Liver (tissue), 9 donors: Measurements from ENCODE around the gene TP53AIP1. TPM values are rescaled to one million over a fixed set of nuclear protein-coding genes. Genes with fewer than 3 reads are reported as not detected.

ENCODE experiments used
- DNase-seq: peaks from one replicate; pipeline ENCODE4 v3.0.0-alpha.2; 2017; ENCODE audit warnings: low spot score
- H3K27ac ChIP-seq, 2 donors: one replicate each; pipeline ENCODE4 v1.7.0; 2013; ENCODE audit warnings: inconsistent platforms in 2 of 2, low read length in 2 of 2, control low read depth in 1 of 2, low read depth in 1 of 2, mild to moderate bottlenecking in 1 of 2
- H3K27me3 ChIP-seq, 4 donors: one replicate each; pipeline versions ENCODE4 v1.6.1 to v1.7.0; 2013; ENCODE audit warnings: low read length in 3 of 4, inconsistent platforms in 1 of 4, mild to moderate bottlenecking in 1 of 4, moderate library complexity in 1 of 4; ENCODE audit not compliant: control insufficient read depth in 4 of 4, insufficient read depth in 4 of 4
- H3K36me3 ChIP-seq, 4 donors: one replicate each; pipeline versions ENCODE4 v1.6.1 to v1.7.0; 2013; ENCODE audit warnings: low read length in 3 of 4, mild to moderate bottlenecking in 3 of 4, low read depth in 1 of 4, moderate library complexity in 1 of 4; ENCODE audit not compliant: control insufficient read depth in 4 of 4, insufficient read depth in 3 of 4
- H3K4me1 ChIP-seq, 4 donors: one replicate each; pipeline versions ENCODE4 v1.6.1 to v1.7.0; 2013; ENCODE audit warnings: low read length in 3 of 4, mild to moderate bottlenecking in 3 of 4, moderate library complexity in 1 of 4; ENCODE audit not compliant: control insufficient read depth in 4 of 4, insufficient read depth in 4 of 4
- H3K4me3 ChIP-seq, 3 donors: one replicate each; pipeline versions ENCODE4 v1.6.1 to v1.7.0; 2013; ENCODE audit warnings: low read length in 3 of 3, control low read depth in 1 of 3, low read depth in 1 of 3, mild to moderate bottlenecking in 1 of 3
- H3K9ac ChIP-seq, 2 donors: one replicate each; pipeline ENCODE4 v1.7.0; 2013; ENCODE audit warnings: low read length in 2 of 2, mild to moderate bottlenecking in 2 of 2, moderate library complexity in 2 of 2, control low read depth in 1 of 2, low read depth in 1 of 2
- H3K9me3 ChIP-seq, 4 donors: one replicate each; pipeline versions ENCODE4 v1.6.1 to v1.7.0; 2013; ENCODE audit warnings: low read length in 3 of 4; ENCODE audit not compliant: control insufficient read depth in 4 of 4
- CTCF ChIP-seq: fragments of 150-350 bp; IDR thresholded peaks from 2 replicates; pipeline ENCODE4 v1.5.1; 2017; ENCODE audit warnings: improper control_type of control experiment, low read depth, low read length; ENCODE audit not compliant: missing input control
- FOXA1 ChIP-seq: IDR thresholded peaks from 2 replicates; pipeline ENCODE4 v1.6.1; 2016; ENCODE audit warnings: antibody characterized with exemption
- FOXA2 ChIP-seq: IDR thresholded peaks from 2 replicates; pipeline ENCODE4 v1.6.1; 2016; ENCODE audit warnings: antibody characterized with exemption
- GABPA ChIP-seq, 2 donors: IDR thresholded peaks in 1 of 2; conservative IDR thresholded peaks in 1 of 2; 2 replicates each; pipeline ENCODE4 v1.6.1; 2016; ENCODE audit warnings: antibody characterized with exemption in 2 of 2, mild to moderate bottlenecking in 1 of 2, moderate library complexity in 1 of 2
- HNF4A ChIP-seq, 2 donors: conservative IDR thresholded peaks; 2 replicates each; pipeline ENCODE4 v1.6.1; 2016; ENCODE audit warnings: antibody characterized with exemption in 2 of 2, mild to moderate bottlenecking in 2 of 2
- HNF4G ChIP-seq: IDR thresholded peaks from 2 replicates; pipeline ENCODE4 v1.6.1; 2016; ENCODE audit warnings: antibody characterized with exemption
- NR2F2 ChIP-seq: IDR thresholded peaks from 2 replicates; pipeline ENCODE4 v1.6.1; 2016; ENCODE audit warnings: antibody characterized with exemption
- RAD21 ChIP-seq, 2 donors: IDR thresholded peaks; 2 replicates each; pipeline ENCODE4 v1.6.1; 2016; ENCODE audit warnings: antibody characterized with exemption in 2 of 2, mild to moderate bottlenecking in 2 of 2
- RXRA ChIP-seq, 2 donors: IDR thresholded peaks; 2 replicates each; pipeline ENCODE4 v1.6.1; 2017 to 2018; ENCODE audit warnings: antibody characterized with exemption in 2 of 2, mild to moderate bottlenecking in 1 of 2
- YY1 ChIP-seq: IDR thresholded peaks from 2 replicates; pipeline ENCODE4 v1.6.1; 2016; ENCODE audit warnings: antibody characterized with exemption, mild to moderate bottlenecking
- ZBTB33 ChIP-seq: IDR thresholded peaks from 2 replicates; pipeline ENCODE4 v1.6.1; 2016; ENCODE audit warnings: antibody characterized with exemption
- WGBS: extraction: QIAGEN DNeasy Blood & Tissue Kit; methylation state at CpG from one replicate; pipeline ENCODE4 v1.1.7; 2013; 5-methylcytosine and 5-hydroxymethylcytosine counted together
- polyA plus RNA-seq, 2 donors: library from polyadenylated mRNA; stranded (reverse) in 1 of 2; unstranded in 1 of 2; fragments of 200-250 nt in 1 of 2; fragments of >200 nt in 1 of 2; fragmentation: Nextera tagmentation in 1 of 2; extraction: Ambion mirVana in 1 of 2; gene quantifications; one replicate each; pipeline versions ENCODE4 v1.2.1 to v1.2.3, GENCODE V29; 2013 to 2015
- total RNA-seq, 2 donors: library from RNA; depleted of rRNA; stranded (reverse); fragments of >200 nt; gene quantifications; one replicate each; pipeline ENCODE4 v1.2.3, GENCODE V29; 2014
- TF ChIP-seq, protein P1 (sequence below): IDR thresholded peaks from 2 replicates; pipeline ENCODE4 v1.6.1; 2016; ENCODE audit warnings: antibody characterized with exemption, mild to moderate bottlenecking
- TF ChIP-seq, protein P2 (sequence below): IDR thresholded peaks from 2 replicates; pipeline ENCODE4 v1.6.1; 2016; ENCODE audit warnings: antibody characterized with exemption
- donor health status: healthy.
- donor health status: healthy.
- donor health status: healthy.
- donor health status: healthy.
- donor health status: healthy.

TP53AIP1 gene
- total and polyA plus RNA-seq, 4 donors: 0.08 TPM; not detected in 3

GRCh38 chr11:128905345-128906184 is 37.1 kb downstream of the TP53AIP1 start:
- TF ChIP-seq RAD21 (IDR thresholded peaks at IDR 0.05) (peak; percentile 48 to 57), FOXA1 (no peak), GABPA (IDR thresholded peaks at IDR 0.05 in 1 of 2, conservative IDR thresholded peaks at IDR 0.05 in 1 of 2) (no peak), NR2F2 (no peak), ZBTB33 (no peak), FOXA2 (no peak), HNF4G (no peak), CTCF (peak; percentile 45), RXRA (IDR thresholded peaks at IDR 0.05) (no peak)
- TF ChIP-seq, protein P1, sequence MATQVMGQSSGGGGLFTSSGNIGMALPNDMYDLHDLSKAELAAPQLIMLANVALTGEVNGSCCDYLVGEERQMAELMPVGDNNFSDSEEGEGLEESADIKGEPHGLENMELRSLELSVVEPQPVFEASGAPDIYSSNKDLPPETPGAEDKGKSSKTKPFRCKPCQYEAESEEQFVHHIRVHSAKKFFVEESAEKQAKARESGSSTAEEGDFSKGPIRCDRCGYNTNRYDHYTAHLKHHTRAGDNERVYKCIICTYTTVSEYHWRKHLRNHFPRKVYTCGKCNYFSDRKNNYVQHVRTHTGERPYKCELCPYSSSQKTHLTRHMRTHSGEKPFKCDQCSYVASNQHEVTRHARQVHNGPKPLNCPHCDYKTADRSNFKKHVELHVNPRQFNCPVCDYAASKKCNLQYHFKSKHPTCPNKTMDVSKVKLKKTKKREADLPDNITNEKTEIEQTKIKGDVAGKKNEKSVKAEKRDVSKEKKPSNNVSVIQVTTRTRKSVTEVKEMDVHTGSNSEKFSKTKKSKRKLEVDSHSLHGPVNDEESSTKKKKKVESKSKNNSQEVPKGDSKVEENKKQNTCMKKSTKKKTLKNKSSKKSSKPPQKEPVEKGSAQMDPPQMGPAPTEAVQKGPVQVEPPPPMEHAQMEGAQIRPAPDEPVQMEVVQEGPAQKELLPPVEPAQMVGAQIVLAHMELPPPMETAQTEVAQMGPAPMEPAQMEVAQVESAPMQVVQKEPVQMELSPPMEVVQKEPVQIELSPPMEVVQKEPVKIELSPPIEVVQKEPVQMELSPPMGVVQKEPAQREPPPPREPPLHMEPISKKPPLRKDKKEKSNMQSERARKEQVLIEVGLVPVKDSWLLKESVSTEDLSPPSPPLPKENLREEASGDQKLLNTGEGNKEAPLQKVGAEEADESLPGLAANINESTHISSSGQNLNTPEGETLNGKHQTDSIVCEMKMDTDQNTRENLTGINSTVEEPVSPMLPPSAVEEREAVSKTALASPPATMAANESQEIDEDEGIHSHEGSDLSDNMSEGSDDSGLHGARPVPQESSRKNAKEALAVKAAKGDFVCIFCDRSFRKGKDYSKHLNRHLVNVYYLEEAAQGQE: no peak
- TF ChIP-seq, protein P2, sequence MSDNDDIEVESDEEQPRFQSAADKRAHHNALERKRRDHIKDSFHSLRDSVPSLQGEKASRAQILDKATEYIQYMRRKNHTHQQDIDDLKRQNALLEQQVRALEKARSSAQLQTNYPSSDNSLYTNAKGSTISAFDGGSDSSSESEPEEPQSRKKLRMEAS: no peak
- peaks cover 0 to 8% (median 3%) of the 10 kb centered on the region in 4 donors for H3K27me3 ChIP-seq
- peak overlapping the region in 1 of 3 donors; percentile 54 for H3K4me3 ChIP-seq
- no peak overlapping the region for H3K27ac ChIP-seq
- no peaks in the 10 kb centered on the region for H3K9me3 ChIP-seq
- WGBS: 5% methylated on average over 45 of the region's 45 CpGs
- H3K36me3 ChIP-seq: no peaks in the 10 kb centered on the region
- DNase-seq: no peak
- H3K4me1 ChIP-seq: peaks cover 2 to 19% (median 14%) of the 10 kb centered on the region in 4 donors
- no peak overlapping the region for H3K9ac ChIP-seq

DNA sequence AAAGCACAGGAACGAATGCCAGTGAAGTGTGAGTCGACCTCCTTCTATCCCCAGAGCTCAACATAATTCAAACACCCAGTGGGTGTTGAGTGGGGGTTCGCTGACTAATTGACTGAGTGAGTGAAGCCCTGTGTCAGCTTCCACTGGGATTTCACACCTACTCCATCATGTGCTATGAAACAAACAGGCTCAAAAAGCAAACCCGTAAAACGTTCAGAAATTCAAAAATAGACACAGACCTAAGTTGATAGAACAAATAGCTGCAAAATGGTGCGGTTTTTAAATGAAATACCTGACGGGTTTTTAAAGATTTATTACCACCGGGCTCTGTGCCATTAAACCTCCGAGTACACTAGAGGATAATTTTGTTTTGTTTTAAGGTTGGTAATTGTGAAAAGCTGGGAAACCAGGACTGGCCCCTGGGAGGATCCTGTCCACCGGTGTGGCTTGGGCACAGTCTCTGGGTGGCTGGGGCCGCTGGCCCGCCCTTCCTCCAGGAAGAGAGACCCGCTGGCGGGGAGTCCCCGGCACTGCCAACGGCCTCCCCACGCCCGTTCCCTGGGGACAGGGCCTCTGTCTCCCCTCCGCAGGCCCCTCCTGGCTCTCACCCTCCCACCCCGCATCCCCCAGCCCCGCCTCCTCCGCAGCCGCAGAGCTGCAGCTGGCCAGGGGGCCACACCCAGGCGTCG is 37.9 kb downstream of the TP53AIP1 start:
- Histone ChIP-seq H3K27ac (no peak overlapping the region), H3K9me3 (no peaks in the 10 kb centered on the region), H3K4me1 (peaks cover 2 to 27% (median 21%) of the 10 kb centered on the region in 4 donors), H3K36me3 (no peaks in the 10 kb centered on the region), H3K4me3 (peak overlapping the region in 1 of 3 donors; percentile 54), H3K9ac (no peak overlapping the region), H3K27me3 (peaks cover 0 to 8% (median 3%) of the 10 kb centered on the region in 4 donors)
- WGBS: 15% methylated on average over 25 of the region's 25 CpGs
- DNase-seq: no peak
- no peak for TF ChIP-seq HNF4G
- no peak for TF ChIP-seq FOXA1
- no peak for TF ChIP-seq ZBTB33
- no peak for TF ChIP-seq GABPA (IDR thresholded peaks at IDR 0.05 in 1 of 2, conservative IDR thresholded peaks at IDR 0.05 in 1 of 2)
- no peak for TF ChIP-seq CTCF
- TF ChIP-seq, protein P2: no peak
- TF ChIP-seq RAD21 (IDR thresholded peaks at IDR 0.05): no peak
- TF ChIP-seq HNF4A (conservative IDR thresholded peaks at IDR 0.05): no peak
- TF ChIP-seq YY1: no peak
- no peak for TF ChIP-seq NR2F2
